Choroid plexus epithelial cell (primary cell): ENCODE measurements around the gene BTBD9.
A peak's percentile ranks its signal among the peaks of the same experiment; 100 is the strongest.

Experiments
- DNase-seq: peaks from one replicate; pipeline ENCODE4 v3.0.0-alpha.2; 2010; ENCODE audit warnings: low read depth
- H3K4me3 ChIP-seq: 2 replicates; pipeline ENCODE4 v1.5.1; 2011; ENCODE audit warnings: low read depth, mild to moderate bottlenecking, control low read depth, low read length, moderate library complexity
- TF ChIP-seq, protein P1 (sequence below): conservative IDR thresholded peaks from 2 replicates; pipeline ENCODE4 v1.5.1; 2011; ENCODE audit warnings: low read depth, mild to moderate bottlenecking, control low read depth, inconsistent platforms, low read length, moderate library complexity

Gene BTBD9

DNA sequence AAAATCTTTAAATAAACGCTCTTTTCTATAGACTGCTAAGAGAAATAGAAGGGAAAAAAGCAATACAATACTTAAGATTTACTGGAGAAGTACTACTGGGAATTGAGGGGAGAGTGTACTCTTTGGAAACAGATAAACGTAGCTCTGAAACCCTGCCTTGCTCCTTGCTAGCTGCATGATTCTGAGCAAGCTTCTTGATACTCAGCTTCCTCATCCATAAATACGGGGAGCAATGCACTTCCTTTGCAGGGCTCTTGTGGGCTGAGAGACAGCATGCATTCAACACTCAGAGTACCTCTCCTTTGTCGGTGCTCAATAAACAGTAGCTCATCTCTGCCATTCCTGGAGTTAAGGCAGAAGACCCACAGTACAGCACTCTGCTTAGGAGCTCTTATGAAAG is 159.7 kb downstream of the BTBD9 start:
- TF ChIP-seq, protein P1, sequence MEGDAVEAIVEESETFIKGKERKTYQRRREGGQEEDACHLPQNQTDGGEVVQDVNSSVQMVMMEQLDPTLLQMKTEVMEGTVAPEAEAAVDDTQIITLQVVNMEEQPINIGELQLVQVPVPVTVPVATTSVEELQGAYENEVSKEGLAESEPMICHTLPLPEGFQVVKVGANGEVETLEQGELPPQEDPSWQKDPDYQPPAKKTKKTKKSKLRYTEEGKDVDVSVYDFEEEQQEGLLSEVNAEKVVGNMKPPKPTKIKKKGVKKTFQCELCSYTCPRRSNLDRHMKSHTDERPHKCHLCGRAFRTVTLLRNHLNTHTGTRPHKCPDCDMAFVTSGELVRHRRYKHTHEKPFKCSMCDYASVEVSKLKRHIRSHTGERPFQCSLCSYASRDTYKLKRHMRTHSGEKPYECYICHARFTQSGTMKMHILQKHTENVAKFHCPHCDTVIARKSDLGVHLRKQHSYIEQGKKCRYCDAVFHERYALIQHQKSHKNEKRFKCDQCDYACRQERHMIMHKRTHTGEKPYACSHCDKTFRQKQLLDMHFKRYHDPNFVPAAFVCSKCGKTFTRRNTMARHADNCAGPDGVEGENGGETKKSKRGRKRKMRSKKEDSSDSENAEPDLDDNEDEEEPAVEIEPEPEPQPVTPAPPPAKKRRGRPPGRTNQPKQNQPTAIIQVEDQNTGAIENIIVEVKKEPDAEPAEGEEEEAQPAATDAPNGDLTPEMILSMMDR, result no peak
- DNase-seq, result no peak
- no peak overlapping the region for H3K4me3 ChIP-seq

DNA sequence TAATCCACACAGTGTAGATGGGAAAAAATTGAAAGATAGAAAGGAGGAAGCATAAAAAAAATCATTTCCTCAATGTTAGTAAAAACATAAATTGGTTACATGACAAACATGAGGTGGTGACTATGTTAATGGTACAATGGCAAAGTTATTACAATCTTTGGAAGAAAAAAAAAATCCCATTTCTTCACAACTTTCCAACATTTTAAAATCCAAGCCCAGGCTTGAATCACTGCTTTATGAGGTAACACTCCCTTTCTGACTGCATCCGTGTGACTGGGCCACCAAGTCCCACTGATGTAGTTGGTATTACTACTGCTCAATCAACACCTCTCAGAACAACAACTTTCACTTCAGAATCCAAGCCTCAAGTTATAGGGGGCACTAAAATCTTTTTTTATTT is 160.4 kb downstream of the BTBD9 start:
- no peak overlapping the region for H3K4me3 ChIP-seq
- TF ChIP-seq, protein P1, result no peak
- no peak for DNase-seq

DNA sequence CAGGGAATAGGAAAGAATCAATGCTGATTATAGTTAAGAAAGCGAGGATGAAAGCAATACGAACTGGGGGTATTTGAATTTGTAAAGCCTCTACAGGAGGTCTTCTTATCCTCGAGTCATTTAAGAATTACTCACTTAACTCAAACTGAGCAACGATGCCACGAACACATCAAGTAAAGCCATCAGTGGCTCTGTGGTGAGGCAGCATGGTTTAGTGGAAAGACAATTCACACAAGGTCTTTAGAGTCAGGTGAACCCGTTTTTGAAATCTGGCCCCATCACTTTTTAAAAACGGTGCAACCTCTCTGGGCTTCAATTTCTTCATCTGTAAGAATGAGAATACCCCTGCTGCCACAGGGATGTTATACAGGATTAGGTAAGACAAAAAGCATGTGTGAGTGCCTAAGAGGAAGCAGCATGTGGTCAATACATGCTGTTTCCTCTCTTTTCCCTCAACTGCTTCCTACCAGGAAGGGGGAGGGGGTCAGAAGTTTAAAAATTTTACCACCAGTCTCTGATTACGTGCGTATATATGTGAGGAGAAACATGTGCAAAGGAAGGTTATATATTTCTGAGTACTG is 162.0 kb downstream of the BTBD9 start:
- H3K4me3 ChIP-seq, result no peak overlapping the region
- TF ChIP-seq, protein P1, result no peak
- DNase-seq, result peak; percentile 39

DNA sequence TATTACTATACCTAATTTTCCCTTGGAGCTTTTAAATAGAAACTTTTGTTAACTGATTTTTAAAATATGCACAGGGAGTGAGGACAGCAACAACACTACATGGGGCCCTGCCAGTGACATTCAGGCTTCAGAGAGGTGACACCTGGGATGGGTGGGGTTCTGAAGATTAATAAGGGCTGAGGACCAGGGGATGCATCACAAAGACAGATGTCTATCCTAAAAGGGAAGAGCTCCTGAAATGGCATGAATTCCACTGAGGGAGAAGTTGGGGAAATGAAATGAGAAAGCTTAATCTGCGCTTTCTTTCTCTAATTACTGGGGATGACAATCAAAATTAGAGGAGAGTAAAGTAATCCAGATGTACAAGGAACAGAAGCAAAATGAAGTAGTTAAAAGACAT is 162.8 kb downstream of the BTBD9 start:
- H3K4me3 ChIP-seq, result no peak overlapping the region
- TF ChIP-seq, protein P1, result no peak
- DNase-seq, result no peak

DNA sequence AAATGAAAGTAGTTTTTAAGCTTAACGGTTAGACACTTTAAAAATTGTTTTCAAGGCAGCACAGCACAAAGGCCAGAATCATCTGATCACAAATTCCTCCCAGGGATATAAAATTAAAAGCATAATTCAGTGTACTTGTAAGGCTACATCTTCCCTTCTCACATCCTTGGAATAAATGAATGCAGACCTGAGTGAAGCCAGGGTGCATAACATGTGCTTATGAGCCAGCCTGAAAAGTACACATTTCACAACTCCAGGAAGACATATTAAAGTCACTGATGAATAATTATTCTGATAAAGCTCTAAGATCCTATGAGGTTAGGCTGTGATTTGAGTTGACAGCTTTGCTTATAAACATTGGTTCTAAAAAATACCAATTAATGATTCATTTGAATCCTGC is 163.6 kb downstream of the BTBD9 start:
- no peak overlapping the region for H3K4me3 ChIP-seq
- DNase-seq, result peak; percentile 69
- TF ChIP-seq, protein P1, result no peak

DNA sequence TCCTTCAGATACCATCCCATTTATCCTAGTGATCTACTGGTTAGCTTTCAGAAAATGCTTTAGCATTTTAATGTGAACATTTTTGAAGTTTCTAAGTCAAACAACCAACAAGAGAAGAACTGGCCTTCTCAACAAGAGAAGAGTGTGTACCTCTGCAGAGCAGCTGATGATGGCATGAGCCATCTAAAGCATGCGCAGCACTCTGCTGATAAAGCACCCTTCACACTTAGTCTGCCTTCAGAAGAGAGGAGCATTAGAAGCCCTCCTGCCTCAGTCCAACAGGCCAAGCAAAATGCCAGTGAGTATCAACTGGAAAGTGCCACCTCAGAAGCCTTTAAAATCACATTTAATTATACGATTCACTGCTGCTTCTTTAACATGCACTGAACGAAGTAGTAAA is 169.2 kb downstream of the BTBD9 start:
- TF ChIP-seq, protein P1, result no peak
- no peak for DNase-seq
- H3K4me3 ChIP-seq, result no peak overlapping the region

DNA sequence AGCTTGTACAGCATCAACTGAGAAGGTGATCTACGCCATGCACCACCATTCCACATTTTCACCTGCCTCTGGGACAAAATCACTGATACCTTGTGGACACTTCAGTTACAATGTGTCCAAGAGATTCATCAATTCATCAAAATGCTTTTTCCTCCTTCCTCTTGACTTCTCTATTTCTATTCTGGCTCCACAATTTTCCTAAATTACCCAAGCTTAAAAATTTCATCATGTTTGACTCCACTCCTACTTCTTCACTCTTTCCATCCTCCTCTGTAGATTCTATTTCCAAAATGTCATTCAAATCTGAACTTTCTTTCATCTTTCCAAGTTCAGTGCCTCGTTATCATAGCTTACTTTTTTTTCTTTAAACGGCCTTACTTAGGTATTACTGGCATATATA is 172.2 kb downstream of the BTBD9 start:
- TF ChIP-seq, protein P1, result no peak
- H3K4me3 ChIP-seq, result no peak overlapping the region
- DNase-seq, result no peak
